SK-N-SH treated with all-trans-retinoic acid at 6 μM for 48 hours (cell line): ENCODE data around the gene DHX15.

ENCODE experiments used
- ARNTL ChIP-seq: fragments of 450-650 bp; formaldehyde crosslinking; IDR thresholded peaks from 2 replicates; pipeline ENCODE4 v1.5.0; 2020; ENCODE audit warnings: low read depth, mild to moderate bottlenecking, moderate library complexity, borderline replicate concordance
- CSDC2 ChIP-seq: fragments of 250-450 bp; sonication (Bioruptor Pico); IDR thresholded peaks from 2 replicates; pipeline ENCODE4 v1.5.0; 2020; ENCODE audit warnings: mild to moderate bottlenecking, moderate library complexity
- GLIS3 ChIP-seq: fragments of 250-450 bp; sonication (Bioruptor Pico); IDR thresholded peaks from 2 replicates; pipeline ENCODE4 v1.5.0; 2020; ENCODE audit warnings: mild to moderate bottlenecking, moderate library complexity
- PATZ1 ChIP-seq: fragments of 250-450 bp; sonication (Bioruptor Pico); IDR thresholded peaks from 2 replicates; pipeline ENCODE4 v1.8.0; 2020; ENCODE audit warnings: mild to moderate bottlenecking, moderate library complexity, borderline replicate concordance
- POU6F1 ChIP-seq: fragments of 250-450 bp; sonication (Bioruptor Pico); IDR thresholded peaks from 2 replicates; pipeline ENCODE4 v1.8.0; 2021; ENCODE audit warnings: low read depth, mild to moderate bottlenecking, moderate library complexity, borderline replicate concordance
- PPARA ChIP-seq: fragments of 250-450 bp; sonication (Bioruptor Pico); IDR thresholded peaks from 2 replicates; pipeline ENCODE4 v1.5.0; 2020; ENCODE audit warnings: mild to moderate bottlenecking, borderline replicate concordance
- RARB ChIP-seq: fragments of 250-450 bp; sonication (Bioruptor Pico); IDR thresholded peaks from 2 replicates; pipeline ENCODE4 v1.8.0; 2021; ENCODE audit warnings: mild to moderate bottlenecking, moderate library complexity
- TSHZ2 ChIP-seq: fragments of 250-450 bp; sonication (Bioruptor Pico); IDR thresholded peaks from 2 replicates; pipeline ENCODE4 v1.5.0; 2020; ENCODE audit warnings: mild to moderate bottlenecking, moderate library complexity
- ZC3H10 ChIP-seq: fragments of 250-450 bp; sonication (Bioruptor Pico); IDR thresholded peaks from 2 replicates; pipeline ENCODE4 v1.5.1; 2021; ENCODE audit warnings: mild to moderate bottlenecking, moderate library complexity
- ZNF8 ChIP-seq: fragments of 450-650 bp; formaldehyde crosslinking; IDR thresholded peaks from 2 replicates; pipeline ENCODE4 v1.5.0; 2020; ENCODE audit warnings: mild to moderate bottlenecking, moderate library complexity

GRCh38 chr4:24519649-24520048 lies 64.7 kb downstream of the DHX15 start:
- TF ChIP-seq ZNF8 (CRISPR knock-in tag) (no peak), ARNTL (CRISPR knock-in tag) (no peak), ZC3H10 (no peak), PPARA (no peak), GLIS3 (CRISPR knock-in tag) (no peak), CSDC2 (CRISPR knock-in tag) (no peak), POU6F1 (CRISPR knock-in tag) (no peak), TSHZ2 (no peak), RARB (CRISPR knock-in tag) (no peak), PATZ1 (CRISPR knock-in tag) (no peak)
